Panc1 (cell line): ENCODE data around the gene PPP1R1C. TPM values are rescaled to one million over a fixed set of nuclear protein-coding genes. Genes with fewer than 3 reads are reported as not detected.

ENCODE experiments used
- ATAC-seq: fragments of 200-7000 bp; cut with Tn5 transposase; 2 replicates; pipeline ENCODE4 v1.9.1; 2020; ENCODE audit warnings: mild to moderate bottlenecking, moderate library complexity
- BruUV-seq: library from RNA; stranded (reverse); fragments of 400-500 nt; replicated peaks from 2 replicates; lab custom pipeline; 2021; lab: Mats Ljungman, UMichigan
- CTCF ChIA-PET: fragments of 300-600 bp; sonication (Branson Sonifier 250); formaldehyde crosslinking; loops from one replicate; lab custom pipeline; 2022; ENCODE audit warnings: antibody characterized with exemption; lab: Charles Lee
- POLR2A ChIA-PET: fragments of 300-600 bp; sonication (Branson Sonifier 250); formaldehyde crosslinking; loops from one replicate; lab custom pipeline; 2022; ENCODE audit warnings: antibody characterized with exemption; lab: Charles Lee
- DNase-seq: peaks from one replicate; pipeline ENCODE4 v3.0.0-alpha.2; 2010; ENCODE audit warnings: low read depth, low spot score
- H3K27ac ChIP-seq: 2 replicates; pipeline ENCODE4 v1.5.1; 2011; ENCODE audit warnings: mild to moderate bottlenecking, low read length, inconsistent platforms
- H3K27me3 ChIP-seq: fragments of 200-500 bp; sonication (Bioruptor generic); 2 replicates; pipeline ENCODE4 v1.6.0; 2014; ENCODE audit warnings: low read length, inconsistent platforms; ENCODE audit not compliant: control insufficient read depth, insufficient read depth
- H3K36me3 ChIP-seq: fragments of 200-500 bp; sonication (Bioruptor generic); 2 replicates; pipeline ENCODE4 v1.5.1; 2014; ENCODE audit warnings: inconsistent platforms, mild to moderate bottlenecking, low read length, moderate library complexity; ENCODE audit not compliant: control insufficient read depth, insufficient read depth
- H3K4me1 ChIP-seq: 2 replicates; pipeline ENCODE4 v1.5.1; 2011; ENCODE audit warnings: inconsistent platforms, mild to moderate bottlenecking, low read length, moderate library complexity; ENCODE audit not compliant: control insufficient read depth, insufficient read depth
- H3K4me3 ChIP-seq, 2 experiments: 2 replicates each; pipeline ENCODE4 v1.5.1; 2011 to 2012; ENCODE audit warnings: low read depth in 2 of 2, low read length in 2 of 2, mild to moderate bottlenecking in 2 of 2, inconsistent platforms in 1 of 2, moderate library complexity in 1 of 2
- H3K9me3 ChIP-seq: fragments of 200-500 bp; sonication (Bioruptor generic); 2 replicates; pipeline ENCODE4 v1.5.1; 2014; ENCODE audit warnings: low read depth, mild to moderate bottlenecking, inconsistent platforms, low read length, moderate library complexity; ENCODE audit not compliant: control insufficient read depth, insufficient read depth
- CTCF ChIP-seq: fragments of 450-650 bp; IDR thresholded peaks from 2 replicates; pipeline ENCODE4 v1.5.1; 2017; ENCODE audit warnings: mild to moderate bottlenecking
- POLR2AphosphoS5 ChIP-seq: IDR thresholded peaks from 2 replicates; pipeline ENCODE4 v1.6.1; 2012; ENCODE audit warnings: mild to moderate bottlenecking, low read depth, low read length, moderate library complexity
- REST ChIP-seq, 2 experiments: IDR thresholded peaks; 2 replicates each; pipeline ENCODE4 v1.6.1; 2011 to 2012; ENCODE audit warnings: low read depth in 2 of 2, control low read depth in 1 of 2, low read length in 1 of 2, mild to moderate bottlenecking in 1 of 2, moderate library complexity in 1 of 2; ENCODE audit not compliant: insufficient read depth in 1 of 2
- SIN3A ChIP-seq: IDR thresholded peaks from 2 replicates; pipeline ENCODE4 v1.6.1; 2012; ENCODE audit warnings: low read depth, mild to moderate bottlenecking, low read length, moderate library complexity, borderline replicate concordance; ENCODE audit not compliant: insufficient read depth
- TCF7L2 ChIP-seq: IDR thresholded peaks from 2 replicates; pipeline ENCODE4 v1.6.1; 2011; ENCODE audit warnings: mild to moderate bottlenecking, low read depth, low read length, inconsistent platforms
- in situ Hi-C: cut with HindIII; loops from 2 replicates; pipeline ENCODE4 v1.10.0; 2016; ENCODE audit warnings: low sequenced_read_pairs, low pct_unique_long_range_greater_than_20kb
- intact Hi-C: fragments of 100-400 bp; cut with micrococcal nuclease; formaldehyde crosslinking; loops from one replicate; pipeline ENCODE4 v1.10.0; 2022; ENCODE audit not compliant: unreplicated experiment
- total RNA-seq: library from RNA; stranded (reverse); gene quantifications from one replicate; pipeline ENCODE4 v1.2.1, GENCODE V29; 2021; ENCODE audit not compliant: unreplicated experiment

PPP1R1C gene
- total RNA-seq, 1 experiment from 2014 or later = 2.6 TPM

GRCh38 chr2:182090486-182090885 is 104.8 kb downstream of the PPP1R1C start:
- TF ChIP-seq TCF7L2 (no peak), POLR2AphosphoS5 (no peak), CTCF (no peak), REST (IDR thresholded peaks at IDR 0.05; ENCODE audit: insufficient read depth in 1 of 2, low read depth in 2 of 2, low read length in 1 of 2) (no peak), SIN3A (no peak)

GRCh38 chr2:182097571-182098164 is 112.0 kb downstream of the PPP1R1C start:
- no peak overlapping the region for H3K27ac ChIP-seq
- no TSS peak for BruUV-seq
- in situ Hi-C loops = loop anchor here (25.0 kb wide), 1 partner anchor 335 kb away; no protein-coding TSS in a partner anchor
- CTCF ChIA-PET = no interaction called here
- no peak for DNase-seq
- ATAC-seq = no peak
- H3K36me3 ChIP-seq = no peaks in the 10 kb centered on the region
- POLR2A ChIA-PET = no interaction called here
- TF ChIP-seq REST (IDR thresholded peaks at IDR 0.05; ENCODE audit: insufficient read depth in 1 of 2, low read depth in 2 of 2, low read length in 1 of 2) (no peak), TCF7L2 (no peak), CTCF (no peak), POLR2AphosphoS5 (no peak), SIN3A (no peak)
- H3K9me3 ChIP-seq = no peaks in the 10 kb centered on the region
- H3K27me3 ChIP-seq = no peaks in the 10 kb centered on the region
- no peak overlapping the region for H3K4me3 ChIP-seq
- intact Hi-C loops = no loop called here
- no peaks in the 10 kb centered on the region for H3K4me1 ChIP-seq

More at GRCh38 chr2:182090486-182090885, 104.8 kb downstream of the PPP1R1C start:
- no peaks in the 10 kb centered on the region for H3K27me3 ChIP-seq
- in situ Hi-C loops (loop anchor here (25.0 kb wide), 1 partner anchor 328 kb away; no protein-coding TSS in a partner anchor), intact Hi-C loops (no loop called here)
- BruUV-seq = no TSS peak
- H3K4me3 ChIP-seq = no peak overlapping the region
- ChIA-PET CTCF (no interaction called here), POLR2A (no interaction called here)
- ATAC-seq = no peak
- H3K36me3 ChIP-seq = no peaks in the 10 kb centered on the region
- no peak for DNase-seq
- no peak overlapping the region for H3K27ac ChIP-seq
- no peaks in the 10 kb centered on the region for H3K4me1 ChIP-seq
- H3K9me3 ChIP-seq = no peaks in the 10 kb centered on the region
